ENCODE results near the gene ABLIM3. TPM values are rescaled to one million over a fixed set of nuclear protein-coding genes. Genes with fewer than 3 reads are reported as not detected.

The ABLIM3 gene
- total and polyA plus RNA-seq, 7 donors = 18.7 to 54.5 (median 35.0) TPM

DNA sequence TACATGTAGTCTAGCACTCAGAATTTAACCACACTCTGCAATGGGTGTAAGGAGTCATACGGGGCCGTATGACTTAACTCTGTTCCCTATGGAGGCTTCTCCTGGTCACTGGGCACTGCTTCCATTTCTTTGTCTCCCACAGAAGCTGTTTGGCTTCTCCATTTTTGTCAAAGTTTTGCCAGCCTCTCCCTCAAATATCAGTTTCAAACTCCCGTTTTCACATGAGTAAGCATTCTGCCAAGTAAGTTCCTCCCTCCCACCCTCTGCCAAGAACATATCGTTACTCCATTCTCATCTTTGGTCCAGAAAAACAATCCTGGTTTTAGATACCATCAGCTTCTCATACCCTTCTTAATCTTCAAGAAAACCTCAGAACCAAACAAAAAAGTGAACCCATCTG, 136.5 kb downstream of the ABLIM3 start:
- intact Hi-C loops (cut with DNase I) = no loop called here
- TF ChIP-seq, protein P1, sequence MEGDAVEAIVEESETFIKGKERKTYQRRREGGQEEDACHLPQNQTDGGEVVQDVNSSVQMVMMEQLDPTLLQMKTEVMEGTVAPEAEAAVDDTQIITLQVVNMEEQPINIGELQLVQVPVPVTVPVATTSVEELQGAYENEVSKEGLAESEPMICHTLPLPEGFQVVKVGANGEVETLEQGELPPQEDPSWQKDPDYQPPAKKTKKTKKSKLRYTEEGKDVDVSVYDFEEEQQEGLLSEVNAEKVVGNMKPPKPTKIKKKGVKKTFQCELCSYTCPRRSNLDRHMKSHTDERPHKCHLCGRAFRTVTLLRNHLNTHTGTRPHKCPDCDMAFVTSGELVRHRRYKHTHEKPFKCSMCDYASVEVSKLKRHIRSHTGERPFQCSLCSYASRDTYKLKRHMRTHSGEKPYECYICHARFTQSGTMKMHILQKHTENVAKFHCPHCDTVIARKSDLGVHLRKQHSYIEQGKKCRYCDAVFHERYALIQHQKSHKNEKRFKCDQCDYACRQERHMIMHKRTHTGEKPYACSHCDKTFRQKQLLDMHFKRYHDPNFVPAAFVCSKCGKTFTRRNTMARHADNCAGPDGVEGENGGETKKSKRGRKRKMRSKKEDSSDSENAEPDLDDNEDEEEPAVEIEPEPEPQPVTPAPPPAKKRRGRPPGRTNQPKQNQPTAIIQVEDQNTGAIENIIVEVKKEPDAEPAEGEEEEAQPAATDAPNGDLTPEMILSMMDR (IDR thresholded peaks at IDR 0.05) = no peak
- Histone ChIP-seq H3K27me3 (ENCODE audit: insufficient read depth in 3 of 3, low read length in 2 of 3) (no peaks in the 10 kb centered on the region), H3K36me3 (ENCODE audit: insufficient read depth in 1 of 2, low read depth in 1 of 2) (no peaks in the 10 kb centered on the region), H3K9me3 (no peaks in the 10 kb centered on the region), H3K4me1 (peaks cover 66% of the 10 kb centered on the region), H3K27ac (no peak overlapping the region), H3K4me3 (no peak overlapping the region)
- 31 to 50% (median 46%) methylated on average over 4 of the region's 4 CpGs for WGBS, 3 donors
- DNase-seq (no peak), ATAC-seq (no peak)

DNA sequence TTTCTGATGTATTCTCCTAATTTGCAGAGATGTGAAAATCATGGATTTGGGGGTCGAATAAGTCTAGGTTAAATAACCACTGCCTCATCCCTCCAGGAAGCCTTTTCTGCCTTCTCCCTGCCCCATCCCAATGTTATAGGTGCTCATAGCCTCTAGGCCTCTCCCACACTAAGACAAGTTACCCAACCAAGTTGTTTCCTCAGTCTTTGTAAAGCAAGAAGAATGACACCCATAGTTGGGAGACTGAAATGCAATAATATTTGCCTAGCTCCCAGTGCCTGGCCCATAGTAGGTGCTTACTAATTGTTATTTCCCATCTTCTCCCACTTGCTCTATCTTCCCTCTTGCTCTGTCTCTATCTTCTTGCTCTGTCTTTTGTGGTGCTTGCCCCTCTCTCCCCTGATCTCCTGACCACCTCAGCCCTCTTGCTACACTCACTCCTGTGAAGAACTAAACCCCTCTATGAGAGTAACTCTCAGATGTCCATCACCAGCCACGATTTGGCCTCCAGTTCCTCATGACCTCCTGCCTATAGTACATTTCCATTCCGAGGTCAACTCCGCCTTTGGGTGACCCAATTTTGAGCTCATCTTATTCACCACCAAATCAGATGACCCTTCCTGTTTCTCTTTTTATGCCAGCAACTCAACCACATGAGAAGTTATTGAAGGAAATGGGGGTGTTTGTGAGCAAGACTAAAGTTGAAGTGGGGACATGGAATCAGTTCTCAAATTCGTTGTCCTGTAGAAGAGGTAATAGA, 137.3 kb downstream of the ABLIM3 start:
- TF ChIP-seq, protein P1 (IDR thresholded peaks at IDR 0.05) = no peak
- no peaks in the 10 kb centered on the region for H3K36me3 ChIP-seq (ENCODE audit: insufficient read depth in 1 of 2, low read depth in 1 of 2)
- no peak overlapping the region for H3K4me3 ChIP-seq
- ATAC-seq (no peak), DNase-seq (no peak)
- H3K27me3 ChIP-seq (ENCODE audit: insufficient read depth in 3 of 3, low read length in 2 of 3) = no peaks in the 10 kb centered on the region
- peaks cover 74% of the 10 kb centered on the region for H3K4me1 ChIP-seq
- no peaks in the 10 kb centered on the region for H3K9me3 ChIP-seq
- peak overlapping the region; percentile 38 for H3K27ac ChIP-seq
- WGBS, 3 donors = 63 to 74% (median 66%) methylated on average over 5 of the region's 5 CpGs
- intact Hi-C loops (cut with DNase I) = no loop called here

DNA sequence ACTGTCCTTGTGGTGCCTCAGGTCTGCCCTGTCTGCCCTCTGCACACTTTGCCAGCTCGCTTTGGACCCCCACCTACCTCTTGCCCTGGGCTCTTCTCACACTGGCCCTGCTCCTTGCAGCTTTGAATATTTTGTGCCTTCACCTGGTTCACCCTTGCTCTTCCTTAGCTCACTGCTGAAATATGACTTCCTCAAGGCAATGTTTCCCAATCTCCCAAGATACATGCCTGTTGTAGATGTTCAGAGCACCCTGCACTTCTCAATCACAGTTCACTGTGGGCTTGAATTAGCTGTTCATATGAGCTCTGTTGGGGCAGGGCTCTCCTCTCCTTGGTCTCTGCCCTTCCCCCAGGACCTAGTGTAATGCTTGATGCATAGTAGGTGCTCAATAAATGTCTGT, 138.4 kb downstream of the ABLIM3 start:
- DNase-seq (no peak), ATAC-seq (no peak)
- intact Hi-C loops (cut with DNase I) = no loop called here
- 88 to 100% (median 94%) methylated on average over 1 of the region's 1 CpG for WGBS, 3 donors
- H3K27me3 ChIP-seq (ENCODE audit: insufficient read depth in 3 of 3, low read length in 2 of 3) = no peaks in the 10 kb centered on the region
- peak overlapping the region; percentile 66 for H3K27ac ChIP-seq
- peaks cover 77% of the 10 kb centered on the region for H3K4me1 ChIP-seq
- no peaks in the 10 kb centered on the region for H3K9me3 ChIP-seq
- H3K4me3 ChIP-seq = no peak overlapping the region
- TF ChIP-seq, protein P1 (IDR thresholded peaks at IDR 0.05) = no peak
- no peaks in the 10 kb centered on the region for H3K36me3 ChIP-seq (ENCODE audit: insufficient read depth in 1 of 2, low read depth in 1 of 2)

DNA sequence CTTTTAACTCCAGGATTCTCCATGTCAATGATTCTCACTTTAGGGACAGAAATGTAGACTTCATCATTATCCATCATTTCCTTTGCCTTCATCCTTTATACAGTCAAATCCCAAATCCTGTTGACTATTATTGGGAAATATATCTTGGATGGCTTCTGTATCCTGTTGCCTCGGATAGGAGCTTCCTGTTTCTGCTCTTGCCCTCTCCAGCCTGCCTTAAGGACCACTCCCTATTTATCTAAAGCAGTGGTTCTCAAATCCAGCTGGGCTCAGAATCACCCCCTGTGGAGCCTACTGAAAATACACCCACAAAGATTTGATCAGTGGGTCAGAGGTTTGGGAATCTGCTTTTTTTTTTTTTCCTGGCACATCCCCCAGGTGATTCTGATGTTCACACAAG, 138.8 kb downstream of the ABLIM3 start:
- Histone ChIP-seq H3K27me3 (ENCODE audit: insufficient read depth in 3 of 3, low read length in 2 of 3) (no peaks in the 10 kb centered on the region), H3K9me3 (no peaks in the 10 kb centered on the region), H3K4me1 (peaks cover 81% of the 10 kb centered on the region), H3K36me3 (ENCODE audit: insufficient read depth in 1 of 2, low read depth in 1 of 2) (no peaks in the 10 kb centered on the region), H3K27ac (peak overlapping the region; percentile 66), H3K4me3 (no peak overlapping the region)
- intact Hi-C loops (cut with DNase I) = no loop called here
- no peak for ATAC-seq
- WGBS, 3 donors = 24 to 56% (median 47%) methylated on average over 1 of the region's 1 CpG
- TF ChIP-seq, protein P1 (IDR thresholded peaks at IDR 0.05) = no peak
- DNase-seq = no peak

DNA sequence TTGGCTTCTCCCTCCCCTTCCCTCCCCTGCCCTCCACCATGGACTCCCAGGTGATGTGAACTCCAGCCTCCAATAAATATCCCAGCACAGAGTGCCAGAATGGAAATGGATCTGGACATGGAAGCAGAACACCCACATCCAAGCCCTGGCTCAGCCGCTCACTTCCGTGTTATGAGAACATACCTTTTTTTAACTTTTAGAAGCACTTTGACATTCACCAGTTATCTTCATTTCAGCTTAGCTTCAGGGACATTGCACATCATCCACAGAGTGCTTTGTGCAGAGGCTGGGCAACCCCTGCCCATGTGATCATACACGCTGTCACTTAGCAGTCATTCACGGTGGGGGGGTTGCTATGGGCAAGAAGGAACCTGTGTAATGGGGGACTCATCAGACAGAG, 139.5 kb downstream of the ABLIM3 start:
- ATAC-seq (peak in 2 of 4 donors; percentile 32 to 35), DNase-seq (no peak)
- H3K27me3 ChIP-seq (ENCODE audit: insufficient read depth in 3 of 3, low read length in 2 of 3) = no peaks in the 10 kb centered on the region
- H3K9me3 ChIP-seq = no peaks in the 10 kb centered on the region
- TF ChIP-seq, protein P1 (IDR thresholded peaks at IDR 0.05) = no peak
- H3K27ac ChIP-seq = peak overlapping the region; percentile 66
- no peak overlapping the region for H3K4me3 ChIP-seq
- 20 to 42% (median 35%) methylated on average over 4 of the region's 4 CpGs for WGBS, 3 donors
- intact Hi-C loops (cut with DNase I) = no loop called here
- no peaks in the 10 kb centered on the region for H3K36me3 ChIP-seq (ENCODE audit: insufficient read depth in 1 of 2, low read depth in 1 of 2)
- peaks cover 86% of the 10 kb centered on the region for H3K4me1 ChIP-seq
